ENCODE data around the gene GH2.
"Not testable (repeated sequence)": the region's sequence is repeated elsewhere in the genome, so short reads cannot be mapped to it uniquely, and the experiment has no call there.

Gene GH2

GRCh38 chr17:63910096-63910495 is 28.4 kb upstream of the GH2 start:
- no peak for DNase-seq

GRCh38 chr17:63909586-63909985 is 27.8 kb upstream of the GH2 start:
- not testable (repeated sequence) for DNase-seq

- not testable (repeated sequence) for DNase-seq
Measured at GRCh38 chr17:63907161-63907778, 25.5 kb upstream of the GH2 start.

GRCh38 chr17:63904796-63905195 is 23.1 kb upstream of the GH2 start:
- DNase-seq, result not testable (repeated sequence)

GRCh38 chr17:63903787-63904201 is 22.1 kb upstream of the GH2 start:
- not testable (repeated sequence) for DNase-seq

- not testable (repeated sequence) for DNase-seq
Measured at GRCh38 chr17:63901971-63902370, 20.2 kb upstream of the GH2 start.

GRCh38 chr17:63898899-63899798 is 17.4 kb upstream of the GH2 start:
- DNase-seq, result not testable (repeated sequence)

GRCh38 chr17:63896524-63897354 is 15.0 kb upstream of the GH2 start, which contains the start of gene CSH1:
Gene CSH1 (minus strand): TSS chr17:63896574. CDS start chr17:63896511, 63 bp downstream.
- DNase-seq, result not testable (repeated sequence)

GRCh38 chr17:63894821-63895220 is 13.1 kb upstream of the GH2 start:
- DNase-seq, result not testable (repeated sequence)

- DNase-seq, result not testable (repeated sequence)
Measured at GRCh38 chr17:63894021-63894420, 12.3 kb upstream of the GH2 start.

GRCh38 chr17:63892316-63893037 is 10.7 kb upstream of the GH2 start:
- DNase-seq, result not testable (repeated sequence)

- not testable (repeated sequence) for DNase-seq
Measured at GRCh38 chr17:63889026-63889848, 7.5 kb upstream of the GH2 start.

GRCh38 chr17:63885119-63885518 is 3.4 kb upstream of the GH2 start:
- not testable (repeated sequence) for DNase-seq

GRCh38 chr17:63882626-63883126 is 932 bp upstream of the GH2 start:
- DNase-seq, result not testable (repeated sequence)

GRCh38 chr17:63881337-63881736 is 407 bp downstream of the GH2 start:
- not testable (repeated sequence) for DNase-seq

- DNase-seq, result no peak
Measured at GRCh38 chr17:63880706-63881105, 1.0 kb downstream of the GH2 start.

- DNase-seq, result not testable (repeated sequence)
Measured at GRCh38 chr17:63878413-63878812, 3.3 kb downstream of the GH2 start.

GRCh38 chr17:63874693-63875092 is 7.1 kb downstream of the GH2 start:
- not testable (repeated sequence) for DNase-seq

- not testable (repeated sequence) for DNase-seq
Measured at GRCh38 chr17:63874061-63874626, 7.6 kb downstream of the GH2 start.

- DNase-seq, result not testable (repeated sequence)
Measured at GRCh38 chr17:63873577-63873976, 8.2 kb downstream of the GH2 start, which contains the start of gene CSH2. Gene CSH2 (minus strand): TSS chr17:63873677. CDS start chr17:63873614, 63 bp downstream.
